ENCODE data around the gene DUOX1. TPM values are rescaled to one million over a fixed set of nuclear protein-coding genes. Genes with fewer than 3 reads are reported as not detected.

DUOX1 gene
- total RNA-seq, 1 experiment from 2014 or later = 15.1 TPM

- Mint-ChIP-seq H3K27ac (ENCODE audit: low read depth, unreplicated experiment) (no peak overlapping the region), H3K9me3 (ENCODE audit: unreplicated experiment) (no peaks in the 10 kb centered on the region), H3K4me1 (ENCODE audit: insufficient read depth, unreplicated experiment) (peaks cover 6% of the 10 kb centered on the region), H3K27me3 (ENCODE audit: insufficient read depth, unreplicated experiment) (peaks cover 43% of the 10 kb centered on the region), H3K36me3 (ENCODE audit: insufficient read depth, unreplicated experiment) (no peaks in the 10 kb centered on the region), H3K4me3 (ENCODE audit: unreplicated experiment) (no peak overlapping the region)
- CTCF ChIA-PET = no interaction called here
- no TSS peak for BruUV-seq (replicated peaks)
- no peak for DNase-seq (ENCODE audit: unreplicated experiment)
- POLR2A ChIA-PET = no interaction called here
- TF ChIP-seq CTCF (IDR thresholded peaks at IDR 0.05; ENCODE audit: unreplicated experiment) = no peak
- intact Hi-C loops (cut with micrococcal nuclease) = no loop called here
Measured at GRCh38 chr15:45112143-45112590, 17.6 kb upstream of the DUOX1 start.

GRCh38 chr15:45112591-45113379, 17.0 kb upstream of the DUOX1 start:
- H3K27ac Mint-ChIP-seq (ENCODE audit: low read depth, unreplicated experiment) = no peak overlapping the region
- no peaks in the 10 kb centered on the region for H3K36me3 Mint-ChIP-seq (ENCODE audit: insufficient read depth, unreplicated experiment)
- no peak for TF ChIP-seq CTCF (IDR thresholded peaks at IDR 0.05; ENCODE audit: unreplicated experiment)
- no peak for DNase-seq (ENCODE audit: unreplicated experiment)
- intact Hi-C loops (cut with micrococcal nuclease) = no loop called here
- H3K4me3 Mint-ChIP-seq (ENCODE audit: unreplicated experiment) = no peak overlapping the region
- BruUV-seq (replicated peaks) = no TSS peak
- POLR2A ChIA-PET = no interaction called here
- peaks cover 43% of the 10 kb centered on the region for H3K27me3 Mint-ChIP-seq (ENCODE audit: insufficient read depth, unreplicated experiment)
- H3K4me1 Mint-ChIP-seq (ENCODE audit: insufficient read depth, unreplicated experiment) = peaks cover 6% of the 10 kb centered on the region
- H3K9me3 Mint-ChIP-seq (ENCODE audit: unreplicated experiment) = no peaks in the 10 kb centered on the region
- CTCF ChIA-PET = no interaction called here

GRCh38 chr15:45113380-45113990, 16.3 kb upstream of the DUOX1 start:
- H3K27me3 Mint-ChIP-seq (ENCODE audit: insufficient read depth, unreplicated experiment) = peaks cover 43% of the 10 kb centered on the region
- intact Hi-C loops (cut with micrococcal nuclease) = no loop called here
- H3K36me3 Mint-ChIP-seq (ENCODE audit: insufficient read depth, unreplicated experiment) = no peaks in the 10 kb centered on the region
- BruUV-seq (replicated peaks) = no TSS peak
- no peak for DNase-seq (ENCODE audit: unreplicated experiment)
- no peak overlapping the region for H3K27ac Mint-ChIP-seq (ENCODE audit: low read depth, unreplicated experiment)
- TF ChIP-seq CTCF (IDR thresholded peaks at IDR 0.05; ENCODE audit: unreplicated experiment) = no peak
- H3K4me3 Mint-ChIP-seq (ENCODE audit: unreplicated experiment) = no peak overlapping the region
- H3K9me3 Mint-ChIP-seq (ENCODE audit: unreplicated experiment) = no peaks in the 10 kb centered on the region
- ChIA-PET CTCF (no interaction called here), POLR2A (interaction anchor here (0.6 kb wide), 1 partner anchor 312 kb away, joined by 3 read pairs; no protein-coding TSS in a partner anchor)
- H3K4me1 Mint-ChIP-seq (ENCODE audit: insufficient read depth, unreplicated experiment) = peaks cover 6% of the 10 kb centered on the region

GRCh38 chr15:45114076-45114750, 15.6 kb upstream of the DUOX1 start, which contains the start of the genes DUOX2 and DUOXA2:
Gene DUOX2 (minus strand): TSS chr15:45114172. CDS start chr15:45113411, 761 bp downstream.
Gene DUOXA2 (plus strand): TSS chr15:45114326. CDS start chr15:45114606, 280 bp downstream.
- no peaks in the 10 kb centered on the region for H3K36me3 Mint-ChIP-seq (ENCODE audit: insufficient read depth, unreplicated experiment)
- H3K27me3 Mint-ChIP-seq (ENCODE audit: insufficient read depth, unreplicated experiment) = peaks cover 43% of the 10 kb centered on the region
- H3K27ac Mint-ChIP-seq (ENCODE audit: low read depth, unreplicated experiment) = no peak within 1 kb of the TSS
- TF ChIP-seq CTCF (IDR thresholded peaks at IDR 0.05; ENCODE audit: unreplicated experiment) = no peak
- no peak within 1 kb of the TSS for H3K4me3 Mint-ChIP-seq (ENCODE audit: unreplicated experiment)
- no peak for DNase-seq (ENCODE audit: unreplicated experiment)
- intact Hi-C loops (cut with micrococcal nuclease) = no loop called here
- H3K4me1 Mint-ChIP-seq (ENCODE audit: insufficient read depth, unreplicated experiment) = peaks cover 6% of the 10 kb centered on the region
- no peaks in the 10 kb centered on the region for H3K9me3 Mint-ChIP-seq (ENCODE audit: unreplicated experiment)
- BruUV-seq (replicated peaks) = no TSS peak
- ChIA-PET POLR2A (interaction anchor here (0.6 kb wide), 1 partner anchor 311 kb away, joined by 3 read pairs; no protein-coding TSS in a partner anchor), CTCF (interaction anchor here (1.2 kb wide), 1 partner anchor 13 kb away, joined by 5 read pairs; no protein-coding TSS in a partner anchor)
